HG03575 (cell line): ENCODE results near the gene MPIG6B.

ENCODE experiments used
- ATAC-seq: cut with Tn5 transposase; IDR thresholded peaks from one replicate; pipeline ENCODE4 v1.9.1; 2021; ENCODE audit not compliant: unreplicated experiment, insufficient number of reproducible peaks, low FRiP score; ENCODE audit errors: extremely low read depth

The MPIG6B gene, protein sequence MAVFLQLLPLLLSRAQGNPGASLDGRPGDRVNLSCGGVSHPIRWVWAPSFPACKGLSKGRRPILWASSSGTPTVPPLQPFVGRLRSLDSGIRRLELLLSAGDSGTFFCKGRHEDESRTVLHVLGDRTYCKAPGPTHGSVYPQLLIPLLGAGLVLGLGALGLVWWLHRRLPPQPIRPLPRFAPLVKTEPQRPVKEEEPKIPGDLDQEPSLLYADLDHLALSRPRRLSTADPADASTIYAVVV

DNA sequence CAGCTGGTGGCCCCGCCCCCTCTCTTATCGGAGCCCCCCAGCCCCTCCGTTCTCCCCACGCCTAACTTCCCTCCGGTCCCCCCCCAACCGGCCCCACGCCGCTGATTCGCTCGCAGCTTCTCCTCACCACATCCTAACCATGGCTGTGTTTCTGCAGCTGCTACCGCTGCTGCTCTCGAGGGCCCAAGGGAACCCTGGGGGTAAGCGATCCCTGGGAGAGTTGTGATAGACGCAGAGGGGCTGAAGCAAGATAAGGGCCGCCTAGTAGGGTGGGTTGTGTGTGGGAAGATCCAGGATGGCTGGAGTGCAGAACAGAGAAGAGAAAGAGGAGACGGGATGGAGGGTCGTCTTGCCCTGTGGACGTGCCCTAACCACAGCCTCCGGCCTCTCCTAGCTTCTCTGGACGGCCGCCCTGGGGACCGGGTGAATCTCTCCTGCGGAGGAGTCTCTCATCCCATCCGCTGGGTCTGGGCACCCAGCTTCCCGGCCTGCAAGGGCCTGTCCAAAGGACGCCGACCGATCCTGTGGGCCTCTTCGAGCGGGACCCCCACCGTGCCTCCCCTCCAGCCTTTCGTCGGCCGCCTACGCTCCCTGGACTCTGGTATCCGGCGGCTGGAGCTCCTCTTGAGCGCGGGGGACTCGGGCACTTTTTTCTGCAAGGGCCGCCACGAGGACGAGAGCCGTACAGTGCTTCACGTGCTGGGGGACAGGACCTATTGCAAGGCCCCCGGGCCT is at the start of gene MPIG6B:
MPIG6B (plus strand) TSS at position 129 of the 735 bp plus-strand sequence; CDS start at position 140, 11 bp downstream.
- ATAC-seq: no peak

DNA sequence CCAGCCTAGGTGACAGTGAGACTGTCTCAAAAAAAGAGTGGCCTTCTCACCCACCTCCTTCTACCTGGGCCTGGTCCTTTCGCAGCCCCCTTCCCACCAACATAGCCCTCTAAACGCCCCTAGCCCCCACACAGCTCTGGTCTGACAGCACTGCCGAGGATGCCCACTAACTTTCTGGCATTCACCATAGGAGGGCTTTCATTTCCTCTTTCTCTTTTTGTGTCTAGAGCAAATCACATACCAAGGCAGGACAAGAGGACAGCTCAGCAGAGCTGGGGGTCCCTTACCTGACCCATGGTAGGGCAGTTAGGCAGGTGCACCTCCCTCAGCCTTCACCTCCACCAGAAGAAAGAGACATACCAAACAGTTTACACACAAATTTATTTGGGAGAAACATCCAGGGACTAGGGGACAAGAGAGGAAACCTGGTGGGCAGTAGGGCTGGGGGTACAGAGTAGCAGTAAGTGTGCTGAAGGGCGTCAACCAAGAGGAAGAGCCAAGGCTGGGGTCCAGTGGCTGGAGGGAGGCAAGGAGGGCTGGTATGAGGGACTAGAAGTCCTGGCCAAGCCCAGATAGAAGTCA is 46.8 kb upstream of the MPIG6B start:
- ATAC-seq: no peak

DNA sequence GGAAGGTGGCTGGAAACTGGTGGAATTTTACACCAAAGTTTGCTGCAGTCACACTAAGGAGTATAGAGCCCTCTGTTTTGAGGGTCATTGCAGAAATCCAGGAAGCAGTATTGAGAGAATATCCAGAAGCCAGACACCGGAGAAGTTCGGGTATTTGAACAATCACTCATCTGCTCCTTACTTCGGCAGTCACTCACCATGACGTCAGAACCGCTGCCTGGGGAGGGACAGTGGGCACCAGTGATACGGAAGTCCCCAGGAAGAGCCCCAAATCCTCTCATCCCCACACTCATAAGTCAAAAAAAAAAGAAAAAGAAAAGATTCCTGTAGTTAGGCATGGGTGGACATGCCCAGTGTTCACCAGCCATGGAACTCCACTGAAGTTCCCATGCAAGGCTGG is 46.3 kb upstream of the MPIG6B start:
- ATAC-seq: no peak

DNA sequence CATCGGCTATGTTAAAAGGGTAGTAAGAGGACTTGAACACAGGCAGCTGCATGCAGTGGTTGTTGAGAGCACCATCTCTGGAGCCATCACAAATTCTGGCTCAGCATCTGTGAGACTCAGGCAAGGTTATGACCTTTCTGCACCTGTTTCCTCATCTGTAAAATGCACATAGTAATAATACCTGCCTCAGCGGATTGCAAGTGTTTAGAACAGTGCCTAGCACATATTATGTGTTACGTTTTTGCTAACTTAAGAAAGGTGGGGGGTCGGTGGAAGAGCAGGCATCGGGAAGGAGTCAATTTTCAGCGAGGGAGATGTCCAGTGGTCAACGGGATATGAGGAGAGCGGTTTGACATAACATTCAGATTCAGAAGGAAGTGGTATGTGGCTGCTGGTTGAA is 45.2 kb upstream of the MPIG6B start:
- no peak for ATAC-seq

DNA sequence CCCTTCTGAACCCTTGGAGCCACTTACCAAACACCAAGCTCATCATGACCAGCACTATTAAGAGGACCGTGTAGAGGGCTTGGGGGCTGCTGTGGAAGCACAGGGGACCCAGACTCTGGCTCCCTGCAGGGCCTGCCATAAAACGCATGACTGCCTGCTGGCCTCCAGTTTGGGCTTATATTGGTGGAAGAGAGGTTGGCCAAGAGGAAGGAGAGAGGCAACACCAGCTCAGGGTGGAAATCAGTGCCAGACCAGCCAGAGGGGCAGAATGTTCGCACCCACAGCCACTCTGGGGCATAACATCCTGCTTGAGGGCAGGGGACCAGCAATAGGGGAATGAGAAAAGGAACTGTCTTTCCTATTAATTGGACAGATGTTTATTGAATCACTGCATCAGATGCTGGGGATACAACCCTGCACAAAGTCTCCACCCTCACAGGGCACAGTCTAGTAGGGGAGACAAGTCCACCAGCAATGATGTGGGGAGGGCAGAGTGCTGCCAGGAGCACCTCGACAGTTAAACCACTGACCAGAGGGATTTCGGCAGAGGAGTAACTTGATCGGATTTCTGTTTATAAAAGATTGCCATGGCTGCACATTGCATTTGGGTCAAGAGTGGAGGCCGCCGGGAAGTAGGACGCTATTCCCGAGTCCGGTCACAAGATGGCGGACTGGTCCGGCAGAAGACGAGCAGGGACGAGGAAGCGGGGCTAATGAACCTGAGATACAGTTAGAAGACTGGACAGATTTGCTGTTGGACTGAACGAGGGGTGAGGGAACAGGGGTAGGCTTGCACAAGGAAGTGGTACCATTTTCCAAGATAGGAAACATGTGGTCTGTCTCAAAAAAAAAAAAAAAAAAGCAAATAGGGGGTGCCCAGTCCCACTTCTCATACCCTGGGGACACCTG is 42.7 kb upstream of the MPIG6B start, which contains the start of gene LY6G5C:
LY6G5C (minus strand) TSS at position 842 of the 909 bp plus-strand sequence; CDS start at position 148, 694 bp downstream.
- ATAC-seq: no peak

DNA sequence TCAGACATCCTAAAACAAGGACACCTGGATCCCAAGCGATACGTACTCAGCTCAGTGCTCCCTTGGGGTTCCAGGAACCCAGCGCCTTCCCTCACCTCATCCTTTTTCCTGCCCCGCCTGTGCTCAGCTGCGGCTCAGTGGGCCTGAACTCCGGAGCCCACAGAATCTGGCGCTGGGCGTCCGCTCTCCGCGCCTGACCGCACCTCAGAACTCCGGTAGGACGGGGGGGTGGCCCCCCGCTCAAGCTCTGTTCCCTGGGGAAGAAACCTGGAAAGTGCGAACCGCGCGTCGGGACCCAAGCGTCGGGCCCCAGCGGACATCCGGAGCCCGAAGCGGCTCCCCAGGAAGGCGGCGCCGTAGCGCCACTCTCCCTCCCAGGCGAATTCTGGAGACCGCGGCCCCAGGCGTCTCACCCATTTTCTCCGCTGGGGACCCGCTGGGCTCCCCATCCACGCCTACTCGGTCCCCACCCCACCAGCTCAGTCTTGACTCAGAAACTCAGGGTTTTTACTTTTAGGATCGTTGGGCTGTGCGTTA is 42.0 kb upstream of the MPIG6B start:
- ATAC-seq: no peak

DNA sequence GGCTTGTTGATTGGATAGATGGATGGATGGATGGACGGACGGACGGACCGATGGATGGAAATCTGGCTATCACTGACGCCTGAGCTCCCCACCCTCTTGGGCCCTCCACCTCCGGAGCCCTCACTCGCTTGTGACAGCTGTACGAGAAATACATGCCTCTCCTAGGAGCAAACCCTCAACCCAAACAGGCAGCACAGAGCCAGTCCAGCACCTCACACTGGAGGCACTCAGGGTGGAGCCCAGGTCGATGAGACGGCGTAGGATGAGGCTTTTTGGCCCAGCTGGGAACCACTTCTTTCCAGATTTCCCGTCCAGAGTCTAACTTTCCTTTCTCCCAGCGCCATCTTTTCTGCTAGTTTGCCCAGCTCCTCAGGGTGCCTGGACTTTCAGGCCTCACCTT is 39.6 kb upstream of the MPIG6B start:
- ATAC-seq: no peak

DNA sequence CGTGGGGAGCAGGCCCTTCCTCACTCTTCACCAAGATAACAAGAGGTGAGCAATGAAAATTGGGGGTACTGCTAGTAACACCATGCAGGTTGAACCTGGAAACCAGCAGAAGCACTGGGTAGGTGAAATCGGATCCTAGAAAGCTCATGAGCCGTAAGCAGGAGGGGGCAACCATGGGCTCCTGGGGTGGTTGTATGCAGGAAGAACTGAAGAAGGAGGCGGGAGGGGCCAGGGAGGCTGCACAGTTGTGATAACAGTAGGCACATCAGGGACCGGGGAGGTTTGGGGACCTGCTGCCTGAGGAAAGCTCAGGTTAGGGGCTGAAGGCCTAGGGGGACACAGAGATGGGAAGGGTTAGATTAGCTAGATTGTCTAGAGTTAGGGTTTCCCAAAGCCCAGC is 36.7 kb upstream of the MPIG6B start:
- ATAC-seq: no peak

DNA sequence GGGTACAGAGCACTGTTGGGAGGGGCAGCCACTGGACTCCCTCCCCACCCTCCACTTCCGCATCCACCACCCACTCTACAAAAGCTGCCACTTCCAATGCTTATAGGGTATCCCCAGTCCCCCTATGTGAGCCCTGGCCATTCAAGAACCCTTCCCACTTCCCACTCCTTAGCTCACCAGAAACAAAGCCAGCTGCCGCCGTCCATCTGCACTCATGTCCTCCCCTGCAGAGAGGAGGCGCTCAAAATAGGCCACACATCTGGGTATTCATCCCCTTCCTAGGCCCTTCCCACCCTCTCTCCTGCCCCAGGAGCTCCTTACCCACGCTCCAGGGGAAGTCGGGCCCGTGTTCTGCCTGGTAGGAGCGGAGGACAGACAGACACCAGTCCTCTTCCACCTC is 35.9 kb upstream of the MPIG6B start:
- no peak for ATAC-seq

DNA sequence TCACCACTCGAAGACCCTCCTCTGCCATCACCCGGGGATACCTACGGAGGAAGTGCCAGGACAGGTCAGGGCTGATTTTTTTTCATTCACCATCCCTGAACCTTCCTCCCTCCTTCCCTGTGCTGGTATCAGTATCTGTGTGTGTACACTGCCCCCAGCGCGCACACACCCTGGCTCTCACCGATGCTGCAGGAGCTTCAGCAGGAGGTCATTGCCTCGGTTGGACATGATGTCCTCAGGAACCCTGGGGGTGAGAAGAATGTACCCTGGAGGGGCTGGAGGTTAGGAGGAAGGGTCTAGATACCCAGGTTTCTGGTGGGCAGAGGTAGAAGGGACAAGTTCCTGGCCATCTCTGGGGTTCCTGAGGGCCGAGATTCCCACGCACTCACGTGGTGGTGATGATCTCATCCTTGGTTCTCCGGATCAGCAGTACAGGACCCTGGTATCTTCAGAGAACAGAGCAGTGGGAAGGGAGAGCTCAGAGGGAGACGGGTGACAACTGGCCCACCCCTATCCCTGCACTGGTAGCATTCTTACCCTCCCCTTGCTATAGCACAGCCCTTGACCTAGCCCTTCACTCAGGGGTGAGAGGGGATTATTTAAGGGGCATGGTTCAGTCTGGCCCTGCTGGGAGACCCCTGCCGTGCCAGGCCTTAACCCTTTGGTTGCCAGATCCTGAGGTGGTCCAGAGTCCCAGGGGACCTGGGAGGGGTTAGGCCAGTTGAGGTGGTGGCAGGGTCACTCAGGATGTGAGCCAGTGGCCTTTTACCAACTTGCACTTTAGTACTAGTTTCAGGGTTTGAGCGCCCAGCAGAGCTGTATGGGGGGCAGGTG is 35.1 kb upstream of the MPIG6B start:
- no peak for ATAC-seq

DNA sequence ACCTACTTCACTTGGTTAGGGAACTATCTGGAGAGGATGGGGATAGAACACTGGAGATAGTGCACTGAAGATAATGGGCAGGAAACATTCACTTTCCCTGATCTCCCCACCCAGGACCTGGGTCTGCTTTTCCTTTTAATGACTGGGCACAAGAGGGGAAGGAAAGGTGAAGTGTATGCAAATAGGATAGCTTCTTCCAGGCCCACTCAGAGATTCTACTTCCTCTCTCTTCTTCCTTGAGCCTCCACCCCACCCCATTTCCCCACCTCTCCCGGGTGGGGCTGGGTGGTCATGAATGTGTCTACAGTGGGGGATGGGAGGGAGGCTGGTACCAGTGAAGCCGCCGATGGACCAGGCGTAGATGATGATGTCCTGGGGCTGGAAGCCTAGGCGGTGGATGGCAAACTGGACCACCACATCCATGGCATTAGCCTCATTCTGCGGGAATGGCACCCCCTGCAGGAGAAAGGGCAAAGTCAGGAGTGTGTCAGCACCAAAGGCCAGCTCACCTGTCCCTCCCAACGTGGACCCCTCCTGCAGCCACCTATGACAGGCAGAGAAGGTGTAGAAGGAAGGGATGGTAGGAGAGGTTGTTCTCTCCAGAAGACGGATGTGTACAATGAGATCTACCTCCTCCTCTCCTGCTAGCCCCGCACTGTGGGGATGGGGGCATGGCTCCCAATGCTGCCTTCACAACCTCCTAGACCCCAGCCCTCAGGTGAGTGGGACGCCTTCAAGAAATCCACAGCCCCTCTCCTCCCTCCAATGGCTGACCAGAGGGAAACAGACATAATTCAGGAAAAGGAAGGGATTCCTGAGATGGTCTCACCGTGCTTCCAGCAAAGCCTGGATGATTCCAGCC is 33.7 kb upstream of the MPIG6B start:
- ATAC-seq: no peak

DNA sequence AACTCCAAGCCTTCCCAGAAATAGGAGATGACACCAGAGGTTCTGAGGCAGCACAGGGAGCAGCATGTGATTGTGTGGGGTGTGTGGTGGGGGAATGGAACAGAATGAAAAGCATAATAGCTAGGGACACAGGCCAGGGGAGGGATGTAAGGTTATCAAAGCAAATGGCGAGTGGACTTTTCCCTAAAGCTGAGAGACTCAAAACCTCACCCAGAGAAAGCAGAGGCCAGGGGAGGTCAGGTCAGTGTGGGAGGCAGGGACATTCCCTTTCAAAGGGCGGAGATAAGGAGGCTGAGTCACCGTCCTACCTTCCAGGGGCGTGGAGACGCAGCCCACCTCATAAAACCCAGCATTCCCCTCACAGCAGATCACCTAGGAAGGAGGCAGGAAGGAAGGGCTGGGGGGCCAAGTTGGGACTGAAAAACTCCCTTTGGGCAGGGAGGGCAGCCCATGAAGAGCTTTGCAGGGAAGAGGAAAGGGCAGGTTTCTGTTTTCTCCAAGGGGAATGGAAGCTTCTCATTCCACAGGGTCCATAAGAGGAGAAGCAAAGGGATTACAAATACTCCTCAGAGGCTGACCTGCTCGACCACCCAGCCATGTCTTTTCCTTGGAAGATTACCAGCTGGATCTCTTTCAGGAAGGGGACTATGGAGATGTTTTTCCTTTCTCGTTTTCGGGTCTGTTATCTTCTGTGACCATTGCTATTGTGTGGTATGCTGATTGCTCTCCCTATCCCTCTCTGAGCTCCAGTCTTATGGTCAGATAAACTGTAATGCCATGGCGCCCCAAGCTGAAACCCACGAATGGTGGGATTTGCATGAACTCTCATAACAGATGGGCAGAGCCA is 32.7 kb upstream of the MPIG6B start:
- no peak for ATAC-seq

DNA sequence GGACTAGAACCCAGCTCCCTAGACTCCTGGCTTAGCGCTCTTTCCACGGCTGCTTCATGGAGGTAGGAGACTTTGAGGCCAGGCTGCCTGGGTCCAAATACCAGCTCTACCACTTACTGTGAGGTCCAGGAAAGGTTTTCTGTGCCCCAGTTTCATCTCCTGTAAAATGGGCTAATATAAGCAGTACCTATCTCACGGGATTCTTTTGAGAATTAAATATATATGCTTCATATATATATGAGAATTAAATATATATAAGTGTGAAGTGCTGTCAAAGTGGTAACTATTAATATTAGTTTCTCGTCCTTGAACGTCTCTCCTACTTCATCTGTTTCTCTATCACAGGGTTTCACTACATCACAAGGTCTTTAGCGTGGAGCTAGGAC is 32.1 kb upstream of the MPIG6B start:
- no peak for ATAC-seq

DNA sequence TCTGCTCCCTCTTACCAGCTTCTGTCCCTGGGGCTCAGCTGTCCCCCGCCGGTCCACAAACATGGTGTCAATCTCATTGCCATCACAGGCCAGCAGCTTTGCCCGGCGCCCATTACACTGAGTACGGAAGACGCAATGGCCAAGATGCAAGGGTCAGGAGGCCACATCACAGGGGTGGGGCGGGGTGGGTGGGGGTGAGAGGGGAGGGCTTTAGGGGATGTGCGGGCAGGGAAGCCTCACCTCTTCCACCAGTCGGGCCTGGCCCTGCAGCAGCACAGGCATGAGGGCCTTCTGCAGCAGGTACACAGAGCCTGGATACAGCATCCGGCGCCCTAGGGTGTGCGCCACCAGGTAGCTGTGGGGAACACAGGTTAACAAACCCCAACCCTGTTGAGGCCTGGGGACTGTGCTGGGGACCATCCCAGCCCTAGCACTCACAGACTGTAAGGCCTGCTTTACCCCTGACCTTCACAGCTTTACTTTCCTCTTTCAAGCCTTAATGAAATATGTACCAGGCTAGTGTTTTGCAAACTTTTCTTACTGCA is 31.5 kb upstream of the MPIG6B start:
- no peak for ATAC-seq

DNA sequence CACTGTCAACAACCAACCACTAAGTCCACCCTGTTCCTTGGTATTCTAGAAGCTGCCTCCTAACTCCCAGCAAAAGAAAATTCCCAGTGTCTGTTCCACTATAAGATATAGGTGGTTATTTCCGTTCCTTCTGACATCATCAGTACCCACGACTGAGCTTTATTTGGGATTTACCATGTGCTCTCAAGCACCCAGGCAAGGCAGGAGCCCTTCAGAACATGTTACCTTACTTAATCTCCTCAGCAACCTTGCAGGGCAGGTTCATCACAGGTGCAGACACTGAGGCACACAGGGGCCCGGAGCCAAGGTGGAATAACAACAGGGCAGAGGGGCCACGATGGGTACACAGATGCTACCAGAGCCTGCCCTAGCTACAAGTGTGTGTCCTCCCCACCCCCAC is 30.8 kb upstream of the MPIG6B start:
- ATAC-seq: no peak

DNA sequence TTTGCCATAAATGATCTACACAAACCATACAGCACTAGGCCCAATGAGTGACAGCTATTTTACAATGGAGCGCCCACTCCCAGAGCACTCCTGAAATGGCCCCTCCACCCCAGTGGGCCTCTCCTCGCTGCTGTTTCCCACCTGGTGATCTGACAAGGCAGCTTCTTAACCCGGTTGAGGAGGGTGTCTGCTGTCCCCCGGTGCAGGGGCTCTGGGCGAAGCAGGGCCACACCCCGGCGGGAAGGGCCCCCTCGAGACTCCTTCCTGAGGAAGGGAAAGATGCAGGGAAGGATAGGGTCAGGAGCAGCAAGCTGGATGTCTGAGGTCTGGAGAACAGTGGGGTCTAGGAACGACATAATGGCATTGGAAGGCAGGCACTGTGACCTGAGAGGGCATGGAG is 30.3 kb upstream of the MPIG6B start:
- no peak for ATAC-seq
